MM.1S (cell line): Measurements from ENCODE around the gene CFB.
"Not testable (repeated sequence)": the region's sequence is repeated elsewhere in the genome, so short reads cannot be mapped to it uniquely, and the experiment has no call there.

Experiments
- DNase-seq: peaks from one replicate; pipeline ENCODE4 v3.0.0-alpha.2; 2015
- H2AFZ ChIP-seq: fragments of 300-600 bp; sonication (generic); 2 replicates; pipeline ENCODE4 v1.6.0; 2016; ENCODE audit warnings: antibody characterized with exemption, low read length
- H3F3A ChIP-seq: fragments of 300-600 bp; sonication (generic); 2 replicates; pipeline ENCODE4 v1.6.1; 2016; ENCODE audit warnings: mild to moderate bottlenecking, antibody characterized with exemption, low read length, moderate library complexity, mixed read lengths; ENCODE audit not compliant: insufficient read depth
- H3K27ac ChIP-seq: fragments of 300-600 bp; sonication (generic); 2 replicates; pipeline ENCODE4 v1.5.1; 2016; ENCODE audit warnings: mild to moderate bottlenecking, low read length
- H3K27me3 ChIP-seq: fragments of 300-600 bp; sonication (generic); replicated peaks from 2 replicates; pipeline ENCODE4 v1.6.0; 2016; ENCODE audit warnings: low read length; ENCODE audit not compliant: insufficient read depth
- H3K36me3 ChIP-seq: fragments of 300-600 bp; sonication (generic); replicated peaks from 2 replicates; pipeline ENCODE4 v1.6.1; 2016; ENCODE audit warnings: mild to moderate bottlenecking, low read length, mixed read lengths; ENCODE audit not compliant: insufficient read depth
- H3K4me1 ChIP-seq: fragments of 300-600 bp; sonication (generic); 2 replicates; pipeline ENCODE4 v1.6.1; 2016; ENCODE audit warnings: low read length, mixed read lengths
- H3K4me2 ChIP-seq: fragments of 300-600 bp; sonication (generic); 2 replicates; pipeline ENCODE4 v1.6.0; 2016; ENCODE audit warnings: low read depth, low read length
- H3K4me3 ChIP-seq: fragments of 300-600 bp; sonication (generic); 2 replicates; pipeline ENCODE4 v1.5.1; 2016; ENCODE audit warnings: low read length, mixed read lengths
- H3K79me2 ChIP-seq: fragments of 300-600 bp; sonication (generic); 2 replicates; pipeline ENCODE4 v1.6.1; 2016; ENCODE audit warnings: mixed run types, low read length, mixed read lengths
- H3K9ac ChIP-seq: fragments of 300-600 bp; sonication (generic); 2 replicates; pipeline ENCODE4 v1.6.1; 2016; ENCODE audit warnings: low read length, mixed read lengths
- H3K9me2 ChIP-seq: fragments of 300-600 bp; sonication (generic); replicated peaks from 2 replicates; pipeline ENCODE4 v1.6.1; 2016; ENCODE audit warnings: mild to moderate bottlenecking, low read length, mixed read lengths; ENCODE audit not compliant: insufficient read depth
- H3K9me3 ChIP-seq: fragments of 300-600 bp; sonication (generic); replicated peaks from 2 replicates; pipeline ENCODE4 v1.6.1; 2016; ENCODE audit warnings: mild to moderate bottlenecking, low read length, mixed read lengths; ENCODE audit not compliant: insufficient read depth
- H4K20me1 ChIP-seq: fragments of 300-600 bp; sonication (generic); 2 replicates; pipeline ENCODE4 v1.6.1; 2016; ENCODE audit warnings: mild to moderate bottlenecking, low read length, moderate library complexity, mixed read lengths; ENCODE audit not compliant: insufficient read depth
- CTCF ChIP-seq: fragments of 300-600 bp; sonication (generic); IDR thresholded peaks from 2 replicates; pipeline ENCODE4 v1.5.1; 2016; ENCODE audit warnings: antibody characterized with exemption, low read length, mixed read lengths
- EZH2 ChIP-seq: fragments of 300-600 bp; sonication (generic); optimal IDR thresholded peaks from 2 replicates; pipeline ENCODE3; 2017; ENCODE audit warnings: low read depth, mild to moderate bottlenecking, antibody characterized with exemption, low read length, mixed read lengths
- EZH2phosphoT487 ChIP-seq: fragments of 300-600 bp; sonication (generic); IDR thresholded peaks from 2 replicates; pipeline ENCODE4 v1.6.1; 2018; ENCODE audit warnings: antibody characterized with exemption, low read length

The CFB gene

GRCh38 chr6:31908791-31909190 lies 37.1 kb upstream of the CFB start:
- H3K4me3 ChIP-seq, result peak overlapping the region; percentile 10; the same call in 1 of the 2 replicates
- peak; percentile 46 for DNase-seq
- H3K9me2 ChIP-seq, result no peaks in the 10 kb centered on the region
- H3K36me3 ChIP-seq, result no peaks in the 10 kb centered on the region
- H2AFZ ChIP-seq, result 0 out of 2 replicates have a peak overlapping the region, but pooled peaks have one; percentile 7
- H3K79me2 ChIP-seq, result no peaks in the 10 kb centered on the region
- H3K27ac ChIP-seq, result peak overlapping the region; percentile 51; the same call in 1 of the 2 replicates
- H3K4me1 ChIP-seq, result peaks cover 14% of the 10 kb centered on the region; the same call in 1 of the 2 replicates
- peaks cover 8% of the 10 kb centered on the region for H3F3A ChIP-seq
- TF ChIP-seq CTCF (no peak), EZH2 (no peak), EZH2phosphoT487 (no peak)
- no peaks in the 10 kb centered on the region for H3K27me3 ChIP-seq
- no peaks in the 10 kb centered on the region for H3K9me3 ChIP-seq
- H3K4me2 ChIP-seq, result peak overlapping the region; percentile 56
- H4K20me1 ChIP-seq, result no peaks in the 10 kb centered on the region
- peak overlapping the region; percentile 25; the same call in 1 of the 2 replicates for H3K9ac ChIP-seq

GRCh38 chr6:31909298-31909697 lies 36.6 kb upstream of the CFB start:
- H3F3A ChIP-seq, H3K79me2 ChIP-seq, H3K9me2 ChIP-seq, H2AFZ ChIP-seq, H3K4me3 ChIP-seq, H3K9me3 ChIP-seq, H3K9ac ChIP-seq, H3K27ac ChIP-seq, DNase-seq, H3K36me3 ChIP-seq, H4K20me1 ChIP-seq, H3K27me3 ChIP-seq: not testable (repeated sequence)
- Histone ChIP-seq H3K4me1 (peaks cover 14% of the 10 kb centered on the region; the same call in 1 of the 2 replicates), H3K4me2 (peak overlapping the region; percentile 56)

- no peak for DNase-seq
- Histone ChIP-seq H3F3A (peaks cover 8% of the 10 kb centered on the region; the same call in 1 of the 2 replicates), H3K79me2 (no peaks in the 10 kb centered on the region), H3K4me3 (no peak overlapping the region), H3K9ac (no peak overlapping the region), H3K9me3 (no peaks in the 10 kb centered on the region), H3K27me3 (no peaks in the 10 kb centered on the region), H3K4me2 (no peak overlapping the region), H2AFZ (no peak overlapping the region), H3K36me3 (no peaks in the 10 kb centered on the region), H3K4me1 (peaks cover 14% of the 10 kb centered on the region; the same call in 1 of the 2 replicates), H3K27ac (no peak overlapping the region), H3K9me2 (no peaks in the 10 kb centered on the region), H4K20me1 (no peaks in the 10 kb centered on the region)
- no peak for TF ChIP-seq EZH2phosphoT487
- no peak for TF ChIP-seq EZH2
- no peak for TF ChIP-seq CTCF
Measured at GRCh38 chr6:31911826-31912585, 33.9 kb upstream of the CFB start.

GRCh38 chr6:31915351-31915750 lies 30.5 kb upstream of the CFB start:
- Histone ChIP-seq H3K9me2 (no peaks in the 10 kb centered on the region), H2AFZ (no peak overlapping the region), H3K9me3 (no peaks in the 10 kb centered on the region), H3K27me3 (no peaks in the 10 kb centered on the region), H3K4me1 (no peaks in the 10 kb centered on the region), H3K36me3 (no peaks in the 10 kb centered on the region), H3K79me2 (no peaks in the 10 kb centered on the region), H3F3A (no peaks in the 10 kb centered on the region), H4K20me1 (no peaks in the 10 kb centered on the region), H3K4me3 (no peak overlapping the region), H3K27ac (no peak overlapping the region), H3K4me2 (no peak overlapping the region), H3K9ac (no peak overlapping the region)
- no peak for DNase-seq
- TF ChIP-seq CTCF (no peak), EZH2 (no peak), EZH2phosphoT487 (no peak)
